Astrocyte (in vitro differentiated cells and primary cell): ENCODE results near the gene HAP1. TPM values are rescaled to one million over a fixed set of nuclear protein-coding genes. Genes with fewer than 3 reads are reported as not detected.

Experiments used
- DNase-seq: peaks from one replicate; pipeline ENCODE4 v3.0.0-alpha.2; 2010; ENCODE audit warnings: low read depth
- FAIRE-seq: peaks from 2 replicates; lab custom pipeline; 2011; peaks lifted over from hg19 to GRCh38; lab: Jason Lieb, UNC
- H2AFZ ChIP-seq: 2 replicates; pipeline ENCODE4 v1.6.0; 2012; ENCODE audit warnings: low read depth, low read length, inconsistent platforms
- H3K27ac ChIP-seq: 2 replicates; pipeline ENCODE4 v1.5.1; 2011; ENCODE audit warnings: low read depth, low read length, inconsistent platforms
- H3K27me3 ChIP-seq: 2 replicates; pipeline ENCODE4 v1.6.0; 2011; ENCODE audit warnings: low read length, inconsistent platforms; ENCODE audit not compliant: insufficient read depth
- H3K36me3 ChIP-seq: 2 replicates; pipeline ENCODE4 v1.5.1; 2011; ENCODE audit warnings: low read length, inconsistent platforms; ENCODE audit not compliant: insufficient read depth
- H3K4me1 ChIP-seq: 2 replicates; pipeline ENCODE4 v1.5.1; 2011; ENCODE audit warnings: low read length, inconsistent platforms; ENCODE audit not compliant: insufficient read depth
- H3K4me2 ChIP-seq: 2 replicates; pipeline ENCODE4 v1.6.0; 2012; ENCODE audit warnings: low read length, inconsistent platforms
- H3K4me3 ChIP-seq: 2 replicates; pipeline ENCODE4 v1.5.1; 2011; ENCODE audit warnings: low read depth, mild to moderate bottlenecking, low read length, inconsistent platforms; ENCODE audit not compliant: insufficient read depth
- H3K79me2 ChIP-seq: 2 replicates; pipeline ENCODE4 v1.6.0; 2012; ENCODE audit warnings: mild to moderate bottlenecking, low read length, inconsistent platforms; ENCODE audit not compliant: insufficient read depth
- H3K9ac ChIP-seq: 2 replicates; pipeline ENCODE4 v1.6.0; 2012; ENCODE audit warnings: mild to moderate bottlenecking, low read length, inconsistent platforms
- H3K9me3 ChIP-seq: 2 replicates; pipeline ENCODE4 v1.5.1; 2012; ENCODE audit warnings: low read depth, mild to moderate bottlenecking, low read length, inconsistent platforms; ENCODE audit not compliant: insufficient read depth
- H4K20me1 ChIP-seq: 2 replicates; pipeline ENCODE4 v1.6.0; 2012; ENCODE audit warnings: low read length, inconsistent platforms; ENCODE audit not compliant: insufficient read depth
- H3K27ac Mint-ChIP-seq: one replicate; pipeline ENCODE4 v1.8.0; 2021; ENCODE audit warnings: mild to moderate bottlenecking, mixed read lengths; ENCODE audit not compliant: unreplicated experiment
- H3K27me3 Mint-ChIP-seq: one replicate; pipeline ENCODE4 v1.8.0; 2021; ENCODE audit warnings: low read depth, mixed read lengths; ENCODE audit not compliant: unreplicated experiment
- H3K36me3 Mint-ChIP-seq: one replicate; pipeline ENCODE4 v1.8.0; 2021; ENCODE audit warnings: low read depth, mixed read lengths; ENCODE audit not compliant: unreplicated experiment
- H3K4me1 Mint-ChIP-seq: one replicate; pipeline ENCODE4 v1.8.0; 2021; ENCODE audit warnings: low read depth, mixed read lengths; ENCODE audit not compliant: unreplicated experiment
- H3K4me3 Mint-ChIP-seq: one replicate; pipeline ENCODE4 v1.8.0; 2021; ENCODE audit warnings: mild to moderate bottlenecking, moderate library complexity, mixed read lengths; ENCODE audit not compliant: unreplicated experiment
- H3K9me3 Mint-ChIP-seq: one replicate; pipeline ENCODE4 v1.8.0; 2021; ENCODE audit warnings: mild to moderate bottlenecking, mixed read lengths; ENCODE audit not compliant: unreplicated experiment
- CTCF ChIP-seq: IDR thresholded peaks from 2 replicates; pipeline ENCODE4 v1.5.1; 2011; ENCODE audit warnings: low read depth, mild to moderate bottlenecking, inconsistent platforms, low read length, moderate library complexity; ENCODE audit not compliant: insufficient read depth
- EZH2 ChIP-seq: IDR thresholded peaks from 2 replicates; pipeline ENCODE4 v1.6.1; 2012; ENCODE audit warnings: mild to moderate bottlenecking, low read length, inconsistent platforms; ENCODE audit not compliant: insufficient read depth
- total RNA-seq: library from RNA; stranded (reverse); gene quantifications from 2 replicates; pipeline ENCODE4 v1.2.1, GENCODE V29; 2021

HAP1 gene
- total RNA-seq, 1 donor from 2014 or later, result 0.52 TPM

- no peak overlapping the region for H3K27ac Mint-ChIP-seq
- no peak overlapping the region for H3K4me3 Mint-ChIP-seq
- no peak for TF ChIP-seq CTCF
- TF ChIP-seq EZH2, result no peak
These were observed 50.4 kb downstream of the HAP1 start for GRCh38 chr17:41684035-41684434.

GRCh38 chr17:41683441-41684007 lies 50.9 kb downstream of the HAP1 start:
- H3K79me2 ChIP-seq, result no peaks in the 10 kb centered on the region

More at GRCh38 chr17:41684035-41684434, 50.4 kb downstream of the HAP1 start:
- Histone ChIP-seq H3K4me2 (no peak overlapping the region), H3K27me3 (peaks cover 3% of the 10 kb centered on the region), H3K9me3 (no peaks in the 10 kb centered on the region), H3K27ac (no peak overlapping the region), H3K4me1 (peaks cover 13% of the 10 kb centered on the region), H3K79me2 (peaks cover 3% of the 10 kb centered on the region), H3K36me3 (no peaks in the 10 kb centered on the region), H3K4me3 (no peak overlapping the region), H4K20me1 (peaks cover 2% of the 10 kb centered on the region), H3K9ac (no peak overlapping the region), H2AFZ (no peak overlapping the region)
- peaks cover 3% of the 10 kb centered on the region for H3K4me1 Mint-ChIP-seq
- FAIRE-seq (no peak), DNase-seq (no peak)
- H3K9me3 Mint-ChIP-seq, result peaks cover 2% of the 10 kb centered on the region
- H3K36me3 Mint-ChIP-seq, result peaks cover 3% of the 10 kb centered on the region
- H3K27me3 Mint-ChIP-seq, result peaks cover 4% of the 10 kb centered on the region

More at GRCh38 chr17:41683441-41684007, 50.9 kb downstream of the HAP1 start:
- TF ChIP-seq EZH2 (no peak), CTCF (no peak)
- no peak overlapping the region for H3K9ac ChIP-seq
- peaks cover 18% of the 10 kb centered on the region for H3K4me1 ChIP-seq
- no peak overlapping the region for H3K27ac ChIP-seq
- peaks cover 8% of the 10 kb centered on the region for H3K4me1 Mint-ChIP-seq
- H2AFZ ChIP-seq, result no peak overlapping the region
- no peaks in the 10 kb centered on the region for H3K9me3 ChIP-seq
- H3K4me2 ChIP-seq, result no peak overlapping the region
- H3K27ac Mint-ChIP-seq, result no peak overlapping the region
- no peaks in the 10 kb centered on the region for H3K36me3 ChIP-seq
- peaks cover 4% of the 10 kb centered on the region for H3K27me3 Mint-ChIP-seq
- H3K36me3 Mint-ChIP-seq, result peaks cover 3% of the 10 kb centered on the region
- H3K4me3 Mint-ChIP-seq, result no peak overlapping the region
- no peaks in the 10 kb centered on the region for H4K20me1 ChIP-seq
- no peak overlapping the region for H3K4me3 ChIP-seq
- peaks cover 2% of the 10 kb centered on the region for H3K9me3 Mint-ChIP-seq
- FAIRE-seq (no peak), DNase-seq (no peak)
- peaks cover 3% of the 10 kb centered on the region for H3K27me3 ChIP-seq
